ENCODE measurements around the gene TBC1D4. TPM values are rescaled to one million over a fixed set of nuclear protein-coding genes. Genes with fewer than 3 reads are reported as not detected.

Gene TBC1D4
- total and polyA plus RNA-seq, 10 of the 15 experiments (the other 5 are each of a cell fraction or from before 2014, with no cell fraction given) = 11.0 to 38.6 (median 25.5) TPM

- ChIA-PET POLR2A (interaction anchor here (1.6 kb wide), 1 partner anchor 37 kb away, joined by 5 read pairs; no protein-coding TSS in a partner anchor), SMC1A (ENCODE audit: uncharacterized antibody, unreplicated experiment) (interaction anchor here (1.2 to 3.0 kb wide), 4 partner anchors 12 to 61 kb away, joined by 3 to 18 read pairs (median 4); no protein-coding TSS in a partner anchor), RAD21 (ENCODE audit: unreplicated experiment) (no interaction called here), CTCF (interaction anchor here (1.3 kb wide), 1 partner anchor 35 kb away, joined by 3 read pairs; no protein-coding TSS in a partner anchor)
- FAIRE-seq = no peak
- Histone ChIP-seq H3K9ac (ENCODE audit: control insufficient read depth, insufficient read depth, low read length) (no peak overlapping the region), H3K9me3 (replicated peaks; ENCODE audit: control insufficient read depth, insufficient read depth, low read length) (peaks cover 5% of the 10 kb centered on the region), H2AFZ (ENCODE audit: control insufficient read depth, low read depth, low read length) (no peak overlapping the region), H3K27ac (ENCODE audit: control insufficient read depth, insufficient read depth) (no peak overlapping the region), H3K4me1 (ENCODE audit: control insufficient read depth, insufficient read depth, low read length) (no peaks in the 10 kb centered on the region), H3K4me3 (no peak overlapping the region), H3K4me2 (ENCODE audit: control insufficient read depth, insufficient read depth) (no peak overlapping the region), H4K20me1 (ENCODE audit: control insufficient read depth, insufficient read depth) (no peaks in the 10 kb centered on the region), H3K79me2 (ENCODE audit: control insufficient read depth, insufficient read depth, low read length) (peaks cover 6% of the 10 kb centered on the region), H3K27me3 (replicated peaks in 1 of 2; ENCODE audit: control insufficient read depth in 2 of 2, insufficient read depth in 2 of 2, low read length in 1 of 2) (no peaks in the 10 kb centered on the region), H3K36me3 (ENCODE audit: control insufficient read depth in 2 of 2, insufficient read depth in 2 of 2, low read length in 1 of 2) (no peaks in the 10 kb centered on the region)
- intact Hi-C loops (cut with micrococcal nuclease; ENCODE audit: unreplicated experiment) = no loop called here
- ATAC-seq = no peak
- 65% methylated on average over 5 of the region's 5 CpGs for WGBS (ENCODE audit: insufficient coverage, insufficient replicate concordance, low lambda C conversion rate, missing lambda C conversion rate)
- TF ChIP-seq PAX5 (IDR thresholded peaks at IDR 0.05; ENCODE audit: borderline replicate concordance, low read depth, low read length) = no peak
- no peak for TF ChIP-seq ZBTB4 (CRISPR knock-in tag; IDR thresholded peaks at IDR 0.05)
- no peak for TF ChIP-seq BCL11A (IDR thresholded peaks at IDR 0.05; ENCODE audit: low read depth, low read length)
- no peak for TF ChIP-seq SP1 (IDR thresholded peaks at IDR 0.05; ENCODE audit: low read depth, low read length)
- no peak for TF ChIP-seq ZBED1 (IDR thresholded peaks at IDR 0.05; ENCODE audit: borderline replicate concordance)
- no peak for TF ChIP-seq FOS (IDR thresholded peaks at IDR 0.05; ENCODE audit: borderline replicate concordance, extremely low read depth, insufficient read length)
- TF ChIP-seq RUNX3 (IDR thresholded peaks at IDR 0.05; ENCODE audit: low read length) = no peak
- TF ChIP-seq SMC3 (IDR thresholded peaks at IDR 0.05; ENCODE audit: borderline replicate concordance, low read length) = no peak
- no peak for TF ChIP-seq SUZ12 (IDR thresholded peaks at IDR 0.05; ENCODE audit: unreplicated experiment)
- TF ChIP-seq YY1 (IDR thresholded peaks at IDR 0.05; ENCODE audit: low read depth, low read length) = no peak
- no peak for TF ChIP-seq ZSCAN29 (IDR thresholded peaks at IDR 0.05)
- TF ChIP-seq EED (IDR thresholded peaks at IDR 0.05; ENCODE audit: low read depth) = no peak
- TF ChIP-seq WRNIP1 (IDR thresholded peaks at IDR 0.05; ENCODE audit: borderline replicate concordance, low read depth, low read length) = no peak
- TF ChIP-seq MYC (IDR thresholded peaks at IDR 0.05; ENCODE audit: insufficient read depth, insufficient read length, insufficient replicate concordance, low read length, severe bottlenecking) = no peak
- no peak for TF ChIP-seq SRF (IDR thresholded peaks at IDR 0.05; ENCODE audit: low read depth in 2 of 2, low read length in 2 of 2)
- no peak for TF ChIP-seq POLR2AphosphoS5 (IDR thresholded peaks at IDR 0.05; ENCODE audit: low read length)
- DNase-seq (ENCODE audit: low read depth, low spot score) = no peak
- in situ Hi-C loops (cut with MboI) = no loop called here
- no TSS peak for BruUV-seq (replicated peaks)
These were observed 49.1 kb downstream of the TBC1D4 start for GRCh38 chr13:75432811-75433244.

Data from GM12878 (cell line).